Measurements from ENCODE around the gene CCNB1IP1.
"Not testable (repeated sequence)": the region's sequence is repeated elsewhere in the genome, so short reads cannot be mapped to it uniquely, and the experiment has no call there.

CCNB1IP1 gene

GRCh38 chr14:20295067-20295466 is 38.0 kb downstream of the CCNB1IP1 start:
- DNase-seq: no peak
- no peak overlapping the region for H3K9ac ChIP-seq (ENCODE audit: low read length)
- no peak overlapping the region for H2AFZ ChIP-seq (ENCODE audit: low read length)
- H3K36me3 ChIP-seq (replicated peaks; ENCODE audit: insufficient read depth, low read length): no peaks in the 10 kb centered on the region
- H3K4me2 ChIP-seq (ENCODE audit: low read depth, low read length): no peak overlapping the region
- TF ChIP-seq EZH2 (optimal IDR thresholded peaks at IDR 0.05; ENCODE audit: low read depth, low read length) (no peak), EZH2phosphoT487 (IDR thresholded peaks at IDR 0.05; ENCODE audit: low read length) (no peak), CTCF (IDR thresholded peaks at IDR 0.05; ENCODE audit: low read length) (no peak)
- no peak overlapping the region for H3K27ac ChIP-seq (ENCODE audit: low read length)
- H3K9me2 ChIP-seq (replicated peaks; ENCODE audit: insufficient read depth, low read length): no peaks in the 10 kb centered on the region
- H3K4me3 ChIP-seq (ENCODE audit: low read length): no peak overlapping the region
- no peaks in the 10 kb centered on the region for H3K27me3 ChIP-seq (replicated peaks; ENCODE audit: insufficient read depth, low read length)
- no peaks in the 10 kb centered on the region for H4K20me1 ChIP-seq (ENCODE audit: insufficient read depth, low read length)
- no peaks in the 10 kb centered on the region for H3K4me1 ChIP-seq (ENCODE audit: low read length)
- no peaks in the 10 kb centered on the region for H3K9me3 ChIP-seq (replicated peaks; ENCODE audit: insufficient read depth, low read length)
- no peaks in the 10 kb centered on the region for H3K79me2 ChIP-seq (ENCODE audit: low read length)
- H3F3A ChIP-seq (ENCODE audit: insufficient read depth, low read length): no peaks in the 10 kb centered on the region

- no peak overlapping the region for H2AFZ ChIP-seq (ENCODE audit: low read length)
- DNase-seq: no peak
- H3K27me3 ChIP-seq (replicated peaks; ENCODE audit: insufficient read depth, low read length): no peaks in the 10 kb centered on the region
- H3K79me2 ChIP-seq (ENCODE audit: low read length): no peaks in the 10 kb centered on the region
- no peaks in the 10 kb centered on the region for H3K9me2 ChIP-seq (replicated peaks; ENCODE audit: insufficient read depth, low read length)
- H3K4me2 ChIP-seq (ENCODE audit: low read depth, low read length): no peak overlapping the region
- H3K36me3 ChIP-seq (replicated peaks; ENCODE audit: insufficient read depth, low read length): no peaks in the 10 kb centered on the region
- no peaks in the 10 kb centered on the region for H4K20me1 ChIP-seq (ENCODE audit: insufficient read depth, low read length)
- H3K9ac ChIP-seq (ENCODE audit: low read length): no peak overlapping the region
- H3K4me1 ChIP-seq (ENCODE audit: low read length): no peaks in the 10 kb centered on the region
- TF ChIP-seq EZH2 (optimal IDR thresholded peaks at IDR 0.05; ENCODE audit: low read depth, low read length) (no peak), EZH2phosphoT487 (IDR thresholded peaks at IDR 0.05; ENCODE audit: low read length) (no peak), CTCF (IDR thresholded peaks at IDR 0.05; ENCODE audit: low read length) (no peak)
- H3K4me3 ChIP-seq (ENCODE audit: low read length): no peak overlapping the region
- no peaks in the 10 kb centered on the region for H3K9me3 ChIP-seq (replicated peaks; ENCODE audit: insufficient read depth, low read length)
- no peak overlapping the region for H3K27ac ChIP-seq (ENCODE audit: low read length)
- H3F3A ChIP-seq (ENCODE audit: insufficient read depth, low read length): no peaks in the 10 kb centered on the region
Observed at GRCh38 chr14:20294636-20295035, 38.4 kb downstream of the CCNB1IP1 start.

GRCh38 chr14:20281998-20282397 is 51.1 kb downstream of the CCNB1IP1 start:
- not testable (repeated sequence) for H3K36me3 ChIP-seq (replicated peaks; ENCODE audit: insufficient read depth, low read length); H3K27me3 ChIP-seq (replicated peaks; ENCODE audit: insufficient read depth, low read length); H3K4me3 ChIP-seq (ENCODE audit: low read length); H3K9me2 ChIP-seq (replicated peaks; ENCODE audit: insufficient read depth, low read length); DNase-seq; H3K79me2 ChIP-seq (ENCODE audit: low read length); H3K9ac ChIP-seq (ENCODE audit: low read length); H3K4me2 ChIP-seq (ENCODE audit: low read depth, low read length); H3K9me3 ChIP-seq (replicated peaks; ENCODE audit: insufficient read depth, low read length); H2AFZ ChIP-seq (ENCODE audit: low read length); H3F3A ChIP-seq (ENCODE audit: insufficient read depth, low read length); H3K27ac ChIP-seq (ENCODE audit: low read length); H4K20me1 ChIP-seq (ENCODE audit: insufficient read depth, low read length); H3K4me1 ChIP-seq (ENCODE audit: low read length)

- not testable (repeated sequence) for H3K27me3 ChIP-seq (replicated peaks; ENCODE audit: insufficient read depth, low read length); H3K36me3 ChIP-seq (replicated peaks; ENCODE audit: insufficient read depth, low read length); DNase-seq; H3K79me2 ChIP-seq (ENCODE audit: low read length); H3K4me3 ChIP-seq (ENCODE audit: low read length); H3F3A ChIP-seq (ENCODE audit: insufficient read depth, low read length); H3K4me1 ChIP-seq (ENCODE audit: low read length); H3K4me2 ChIP-seq (ENCODE audit: low read depth, low read length); H4K20me1 ChIP-seq (ENCODE audit: insufficient read depth, low read length); H3K9me2 ChIP-seq (replicated peaks; ENCODE audit: insufficient read depth, low read length); H3K27ac ChIP-seq (ENCODE audit: low read length); H2AFZ ChIP-seq (ENCODE audit: low read length); H3K9me3 ChIP-seq (replicated peaks; ENCODE audit: insufficient read depth, low read length); H3K9ac ChIP-seq (ENCODE audit: low read length)
Observed at GRCh38 chr14:20280265-20280664, 52.8 kb downstream of the CCNB1IP1 start.
